Retinal pigment epithelial cell (primary cell): ENCODE data around the gene TBL3.
"Not testable (repeated sequence)": the region's sequence is repeated elsewhere in the genome, so short reads cannot be mapped to it uniquely, and the experiment has no call there.

Source experiments
- DNase-seq: peaks from one replicate; pipeline ENCODE4 v3.0.0-alpha.2; 2010; ENCODE audit warnings: low read depth
- H3K4me3 ChIP-seq: 2 replicates; pipeline ENCODE4 v1.5.1; 2011; ENCODE audit warnings: mild to moderate bottlenecking, low read length, control low read depth, moderate library complexity
- TF ChIP-seq, protein P1 (sequence below): conservative IDR thresholded peaks from 2 replicates; pipeline ENCODE4 v1.5.1; 2011; ENCODE audit warnings: low read depth, low read length, control low read depth, inconsistent platforms

The TBL3 gene

DNA sequence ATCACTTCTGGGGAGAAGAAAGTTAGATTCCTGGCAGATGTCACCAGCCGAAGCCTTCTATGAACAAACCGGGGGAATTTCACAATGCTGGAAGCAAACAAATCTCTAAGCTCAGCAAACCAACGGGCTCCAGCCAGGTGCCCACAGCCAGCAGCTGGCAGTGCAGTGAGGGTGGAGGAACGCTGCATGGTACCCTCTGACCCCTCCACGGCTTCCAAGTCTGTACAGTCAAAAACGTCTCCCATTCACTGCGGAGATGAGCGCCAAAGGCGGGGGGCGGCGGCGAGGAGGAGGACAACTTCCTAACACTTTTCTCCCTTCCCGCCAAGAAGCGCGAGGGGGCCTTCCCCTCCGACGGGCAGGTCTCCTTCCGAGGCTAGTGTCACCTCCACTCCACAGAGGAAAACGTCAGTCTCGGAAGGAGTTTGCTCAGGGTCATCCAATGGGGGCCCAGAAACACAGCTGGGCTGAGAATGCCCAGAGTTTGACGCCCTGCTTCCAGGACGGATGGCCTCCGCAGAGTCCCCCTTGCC, 36.8 kb downstream of the TBL3 start:
- no peak for DNase-seq
- TF ChIP-seq, protein P1, sequence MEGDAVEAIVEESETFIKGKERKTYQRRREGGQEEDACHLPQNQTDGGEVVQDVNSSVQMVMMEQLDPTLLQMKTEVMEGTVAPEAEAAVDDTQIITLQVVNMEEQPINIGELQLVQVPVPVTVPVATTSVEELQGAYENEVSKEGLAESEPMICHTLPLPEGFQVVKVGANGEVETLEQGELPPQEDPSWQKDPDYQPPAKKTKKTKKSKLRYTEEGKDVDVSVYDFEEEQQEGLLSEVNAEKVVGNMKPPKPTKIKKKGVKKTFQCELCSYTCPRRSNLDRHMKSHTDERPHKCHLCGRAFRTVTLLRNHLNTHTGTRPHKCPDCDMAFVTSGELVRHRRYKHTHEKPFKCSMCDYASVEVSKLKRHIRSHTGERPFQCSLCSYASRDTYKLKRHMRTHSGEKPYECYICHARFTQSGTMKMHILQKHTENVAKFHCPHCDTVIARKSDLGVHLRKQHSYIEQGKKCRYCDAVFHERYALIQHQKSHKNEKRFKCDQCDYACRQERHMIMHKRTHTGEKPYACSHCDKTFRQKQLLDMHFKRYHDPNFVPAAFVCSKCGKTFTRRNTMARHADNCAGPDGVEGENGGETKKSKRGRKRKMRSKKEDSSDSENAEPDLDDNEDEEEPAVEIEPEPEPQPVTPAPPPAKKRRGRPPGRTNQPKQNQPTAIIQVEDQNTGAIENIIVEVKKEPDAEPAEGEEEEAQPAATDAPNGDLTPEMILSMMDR: no peak

DNA sequence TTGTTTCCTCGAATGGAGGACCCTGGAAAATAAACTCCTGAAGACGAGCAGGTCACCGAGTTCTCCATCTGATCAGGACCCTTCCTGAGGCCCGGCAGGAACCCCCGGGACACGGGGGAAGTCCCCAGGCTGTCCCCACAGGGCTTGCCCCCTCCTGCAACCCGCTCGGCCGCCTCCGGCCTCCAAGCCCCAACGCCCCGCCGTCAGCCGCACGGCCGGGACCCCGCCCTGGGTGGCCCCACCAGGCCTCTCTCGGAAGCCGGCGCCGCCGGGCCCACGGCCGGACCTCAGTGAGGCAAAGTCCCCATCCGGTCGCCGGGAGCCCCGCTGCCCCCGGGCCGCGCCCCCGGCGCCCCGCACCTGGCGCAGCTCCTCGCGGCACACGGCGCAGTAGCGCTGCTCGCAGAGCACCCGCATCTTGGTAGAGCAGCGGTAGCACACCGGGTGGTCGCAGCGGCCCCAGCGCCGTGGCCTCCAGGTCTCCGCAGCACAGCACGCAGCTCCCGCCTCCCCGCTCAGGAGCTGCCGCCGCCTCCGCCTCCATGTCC, 37.4 kb downstream of the TBL3 start:
- DNase-seq: no peak
- peak overlapping the region; percentile 76 for H3K4me3 ChIP-seq
- TF ChIP-seq, protein P1: no peak

More for the DNA sequence above, 36.8 kb downstream of the TBL3 start:
- H3K4me3 ChIP-seq: peak overlapping the region; percentile 76

DNA sequence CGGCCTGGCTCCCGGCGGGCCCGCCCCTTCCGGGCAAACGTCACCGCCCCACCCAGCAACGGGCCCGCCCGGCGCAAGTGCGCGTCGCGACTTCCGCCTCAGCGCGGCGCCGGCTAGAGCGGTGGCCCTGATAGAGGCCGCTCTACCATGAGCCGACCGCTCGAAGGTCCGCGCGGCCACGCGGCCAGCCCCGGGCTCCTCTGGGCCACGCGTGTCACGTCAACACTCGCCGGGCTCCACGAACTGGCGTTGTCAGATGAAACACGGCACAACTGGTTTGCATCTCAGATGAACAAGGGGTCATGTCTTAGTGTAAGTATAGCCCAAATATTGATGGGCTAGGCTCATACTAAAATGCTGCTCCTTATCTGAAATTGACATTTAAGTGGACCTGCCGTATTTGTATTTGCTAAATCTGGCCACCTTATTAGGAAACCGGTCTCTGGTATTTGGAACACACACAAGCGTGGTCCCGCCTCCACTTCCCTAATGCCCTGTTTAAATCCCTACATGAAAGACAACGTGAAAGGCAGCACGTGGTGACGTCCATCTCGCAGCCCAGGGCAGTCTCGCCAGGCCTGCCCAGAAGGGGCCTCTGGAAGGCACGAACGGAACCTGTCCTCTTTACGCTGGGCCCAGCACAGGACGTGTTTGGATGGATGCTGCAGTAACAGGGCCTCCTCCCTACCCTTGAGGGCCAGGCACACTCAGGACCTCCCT, 38.1 kb downstream of the TBL3 start, which contains the start of gene ZNF598:
TSS of gene ZNF598 (minus strand) at position 31 of the 720 bp plus-strand sequence.
- TF ChIP-seq, protein P1: no peak
- no peak for DNase-seq
- H3K4me3 ChIP-seq: peak within 1 kb of the TSS; percentile 76

DNA sequence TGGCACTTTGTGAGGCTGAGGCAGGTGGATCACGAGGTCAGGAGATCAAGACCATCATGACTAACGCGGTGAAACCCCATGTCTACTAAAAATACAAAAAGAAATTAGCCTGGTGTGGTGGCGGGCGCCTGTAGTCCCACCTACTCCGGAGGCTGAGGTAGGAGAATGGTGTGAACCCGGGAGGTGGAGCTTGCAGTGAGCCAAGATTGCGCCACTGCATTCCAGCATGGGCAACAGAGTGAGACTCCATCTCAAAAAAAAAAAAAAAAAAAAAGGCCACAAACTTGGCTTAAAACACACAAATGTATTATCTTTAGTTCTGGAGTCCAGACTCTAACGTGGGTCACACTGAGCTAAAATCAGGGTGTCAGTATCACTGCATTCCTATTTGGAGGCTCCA, 39.9 kb downstream of the TBL3 start:
- not testable (repeated sequence) for H3K4me3 ChIP-seq, DNase-seq

DNA sequence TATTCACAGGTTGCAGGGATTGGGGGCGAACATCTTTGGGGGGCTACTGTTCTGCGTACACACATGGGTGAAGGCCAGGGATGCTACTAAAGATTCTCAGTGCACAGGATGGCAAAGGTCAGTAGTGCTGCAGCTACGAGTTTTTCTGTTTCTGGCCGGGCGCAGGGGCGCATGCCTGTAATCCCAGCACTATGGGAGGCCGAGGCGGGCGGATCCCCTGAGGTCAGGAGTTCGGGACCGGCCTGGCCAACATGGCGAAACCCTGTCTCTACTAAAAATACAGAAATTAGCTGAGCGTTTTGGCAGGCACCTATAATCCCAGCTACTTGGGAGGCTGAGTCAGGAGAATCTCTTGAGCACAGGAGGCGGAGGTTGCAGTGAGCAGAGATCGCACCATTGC, 41.7 kb downstream of the TBL3 start:
- no peak for DNase-seq
- TF ChIP-seq, protein P1: no peak

DNA sequence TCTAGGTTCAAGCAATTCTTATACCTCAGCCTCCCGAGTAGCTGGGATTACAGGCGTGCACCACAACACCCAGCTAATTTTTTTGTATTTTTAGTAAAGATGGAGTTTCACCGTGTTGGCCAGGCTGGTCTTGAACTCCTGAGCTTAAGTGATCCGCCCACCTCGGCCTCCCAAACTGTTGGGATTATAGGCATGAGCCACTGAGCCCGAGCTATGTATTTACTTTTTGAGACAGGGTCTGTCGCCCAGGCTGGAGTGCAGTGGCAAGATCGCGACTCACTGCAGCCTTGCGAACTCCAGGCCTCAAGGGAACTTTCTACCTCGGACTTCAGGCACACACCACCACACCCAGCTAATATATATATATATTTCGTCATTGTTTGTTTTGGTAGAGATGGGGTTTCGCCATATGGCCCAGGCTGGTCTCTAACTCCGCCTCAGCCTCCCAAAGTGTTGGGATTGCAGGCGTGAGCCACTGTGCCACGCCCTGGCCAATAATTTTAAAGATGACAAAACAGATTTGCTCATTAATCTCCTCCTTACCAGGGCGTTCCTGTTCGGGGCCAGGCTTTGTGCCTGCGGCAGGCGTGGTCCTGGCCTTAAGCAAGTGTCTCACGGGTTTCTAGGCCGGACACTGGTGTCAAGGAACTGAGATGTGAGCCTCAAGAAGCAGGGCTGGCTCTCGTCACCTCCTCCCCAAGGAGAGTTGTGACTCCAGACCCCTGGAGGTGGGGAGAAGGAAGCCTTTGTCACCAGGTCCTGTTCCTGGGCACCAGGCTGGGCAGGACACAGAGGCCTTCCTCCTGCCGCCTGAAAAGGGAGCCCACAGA, 43.5 kb downstream of the TBL3 start:
- no peak overlapping the region for H3K4me3 ChIP-seq
- TF ChIP-seq, protein P1: no peak
- DNase-seq: no peak

More for the DNA sequence above, 41.7 kb downstream of the TBL3 start:
- no peak overlapping the region for H3K4me3 ChIP-seq

DNA sequence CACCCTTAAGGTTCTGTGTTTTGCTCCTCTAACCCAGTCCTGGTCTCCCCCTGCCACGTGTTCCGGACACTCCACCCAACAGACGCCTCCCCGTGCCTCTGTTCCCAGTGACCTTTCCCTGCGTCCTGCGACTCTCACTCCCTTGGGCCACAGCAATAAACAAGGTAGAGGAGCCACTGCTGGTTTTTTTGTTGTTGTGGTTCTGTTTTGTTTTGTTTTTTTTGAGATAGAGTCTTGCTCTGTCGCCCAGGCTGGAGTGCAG, 44.0 kb downstream of the TBL3 start:
- H3K4me3 ChIP-seq: no peak overlapping the region
- no peak for DNase-seq
- TF ChIP-seq, protein P1: no peak
